ENCODE results near the gene HDHD5. TPM values are rescaled to one million over a fixed set of nuclear protein-coding genes. Genes with fewer than 3 reads are reported as not detected.

HDHD5 gene
- total and polyA plus RNA-seq, 2 of the 13 experiments (the other 11 are each of a cell fraction or from before 2014, with no cell fraction given): not detected

DNA sequence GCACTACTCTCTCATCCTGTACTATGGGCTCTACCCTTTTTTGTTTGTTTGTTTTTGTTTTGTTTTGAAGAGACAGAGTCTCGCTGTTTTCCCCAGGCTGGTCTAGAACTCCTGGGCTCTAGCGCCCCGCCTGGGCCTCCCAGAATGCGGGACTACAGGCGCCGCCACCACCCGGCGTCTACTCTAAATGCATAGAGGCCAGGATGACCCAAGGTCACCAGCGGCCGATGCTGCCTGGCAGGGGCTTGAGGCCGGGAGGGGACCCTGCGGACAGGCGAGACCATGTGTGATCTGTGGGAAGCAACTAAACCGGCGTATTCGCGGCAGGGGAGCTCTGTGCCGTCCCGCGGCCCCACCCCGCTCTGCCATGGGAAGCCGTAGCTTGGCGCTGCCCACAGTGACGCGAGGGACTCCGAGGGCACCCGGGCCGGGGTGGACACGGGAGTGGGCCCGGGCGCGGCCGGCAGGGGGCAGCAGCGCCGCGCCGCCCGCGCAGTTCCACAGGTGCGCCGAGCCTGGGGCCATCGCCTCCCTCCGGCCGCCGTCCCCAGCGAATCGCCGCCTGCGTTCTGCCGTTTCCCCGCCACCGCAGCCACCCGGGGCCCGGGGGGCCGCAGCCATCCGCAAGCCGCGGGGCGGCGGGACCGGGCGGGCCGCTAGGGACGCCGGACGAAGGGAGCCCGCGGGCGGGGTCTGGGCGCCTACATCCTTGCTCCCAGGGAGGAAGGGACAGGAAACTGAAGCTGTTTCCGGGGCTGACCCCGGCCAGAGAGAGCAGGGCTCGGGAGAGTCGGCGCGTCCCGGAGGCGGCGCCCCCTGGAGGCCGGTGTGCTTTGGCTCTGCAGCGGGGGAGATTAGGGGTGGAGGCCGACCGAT lies 12.3 kb upstream of the HDHD5 start (continued):
- TF ChIP-seq, protein P1, sequence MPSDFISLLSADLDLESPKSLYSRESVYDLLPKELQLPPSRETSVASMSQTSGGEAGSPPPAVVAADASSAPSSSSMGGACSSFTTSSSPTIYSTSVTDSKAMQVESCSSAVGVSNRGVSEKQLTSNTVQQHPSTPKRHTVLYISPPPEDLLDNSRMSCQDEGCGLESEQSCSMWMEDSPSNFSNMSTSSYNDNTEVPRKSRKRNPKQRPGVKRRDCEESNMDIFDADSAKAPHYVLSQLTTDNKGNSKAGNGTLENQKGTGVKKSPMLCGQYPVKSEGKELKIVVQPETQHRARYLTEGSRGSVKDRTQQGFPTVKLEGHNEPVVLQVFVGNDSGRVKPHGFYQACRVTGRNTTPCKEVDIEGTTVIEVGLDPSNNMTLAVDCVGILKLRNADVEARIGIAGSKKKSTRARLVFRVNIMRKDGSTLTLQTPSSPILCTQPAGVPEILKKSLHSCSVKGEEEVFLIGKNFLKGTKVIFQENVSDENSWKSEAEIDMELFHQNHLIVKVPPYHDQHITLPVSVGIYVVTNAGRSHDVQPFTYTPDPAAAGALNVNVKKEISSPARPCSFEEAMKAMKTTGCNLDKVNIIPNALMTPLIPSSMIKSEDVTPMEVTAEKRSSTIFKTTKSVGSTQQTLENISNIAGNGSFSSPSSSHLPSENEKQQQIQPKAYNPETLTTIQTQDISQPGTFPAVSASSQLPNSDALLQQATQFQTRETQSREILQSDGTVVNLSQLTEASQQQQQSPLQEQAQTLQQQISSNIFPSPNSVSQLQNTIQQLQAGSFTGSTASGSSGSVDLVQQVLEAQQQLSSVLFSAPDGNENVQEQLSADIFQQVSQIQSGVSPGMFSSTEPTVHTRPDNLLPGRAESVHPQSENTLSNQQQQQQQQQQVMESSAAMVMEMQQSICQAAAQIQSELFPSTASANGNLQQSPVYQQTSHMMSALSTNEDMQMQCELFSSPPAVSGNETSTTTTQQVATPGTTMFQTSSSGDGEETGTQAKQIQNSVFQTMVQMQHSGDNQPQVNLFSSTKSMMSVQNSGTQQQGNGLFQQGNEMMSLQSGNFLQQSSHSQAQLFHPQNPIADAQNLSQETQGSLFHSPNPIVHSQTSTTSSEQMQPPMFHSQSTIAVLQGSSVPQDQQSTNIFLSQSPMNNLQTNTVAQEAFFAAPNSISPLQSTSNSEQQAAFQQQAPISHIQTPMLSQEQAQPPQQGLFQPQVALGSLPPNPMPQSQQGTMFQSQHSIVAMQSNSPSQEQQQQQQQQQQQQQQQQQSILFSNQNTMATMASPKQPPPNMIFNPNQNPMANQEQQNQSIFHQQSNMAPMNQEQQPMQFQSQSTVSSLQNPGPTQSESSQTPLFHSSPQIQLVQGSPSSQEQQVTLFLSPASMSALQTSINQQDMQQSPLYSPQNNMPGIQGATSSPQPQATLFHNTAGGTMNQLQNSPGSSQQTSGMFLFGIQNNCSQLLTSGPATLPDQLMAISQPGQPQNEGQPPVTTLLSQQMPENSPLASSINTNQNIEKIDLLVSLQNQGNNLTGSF (CRISPR knock-in tag; IDR thresholded peaks at IDR 0.05): no peak
- TF ChIP-seq ATRX (CRISPR knock-in tag; IDR thresholded peaks at IDR 0.05; ENCODE audit: borderline replicate concordance) (no peak), ZC3H13 (CRISPR knock-in tag; IDR thresholded peaks at IDR 0.05) (no peak), AGO2 (optimal IDR thresholded peaks at IDR 0.05; ENCODE audit: low read depth, low read length) (no peak), POLR2AphosphoS2 (IDR thresholded peaks at IDR 0.05; ENCODE audit: low read depth, low read length) (no peak), ZNF562 (CRISPR knock-in tag; IDR thresholded peaks at IDR 0.05; ENCODE audit: borderline replicate concordance) (no peak), ZNF841 (CRISPR knock-in tag; IDR thresholded peaks at IDR 0.05; ENCODE audit: borderline replicate concordance) (no peak), SOX5 (CRISPR knock-in tag; IDR thresholded peaks at IDR 0.05; ENCODE audit: borderline replicate concordance) (no peak), ZSCAN30 (CRISPR knock-in tag; IDR thresholded peaks at IDR 0.05) (no peak), ISL2 (CRISPR knock-in tag; IDR thresholded peaks at IDR 0.05) (0 out of 2 replicates have a peak, but pooled peaks have one; percentile 12), ZFP82 (CRISPR knock-in tag; IDR thresholded peaks at IDR 0.05; ENCODE audit: borderline replicate concordance) (no peak), ZNF737 (CRISPR knock-in tag; IDR thresholded peaks at IDR 0.05; ENCODE audit: borderline replicate concordance) (no peak), ZNF749 (CRISPR knock-in tag; IDR thresholded peaks at IDR 0.05; ENCODE audit: borderline replicate concordance) (no peak), IRF2 (CRISPR knock-in tag; IDR thresholded peaks at IDR 0.05) (no peak)
- TF ChIP-seq, protein P2, sequence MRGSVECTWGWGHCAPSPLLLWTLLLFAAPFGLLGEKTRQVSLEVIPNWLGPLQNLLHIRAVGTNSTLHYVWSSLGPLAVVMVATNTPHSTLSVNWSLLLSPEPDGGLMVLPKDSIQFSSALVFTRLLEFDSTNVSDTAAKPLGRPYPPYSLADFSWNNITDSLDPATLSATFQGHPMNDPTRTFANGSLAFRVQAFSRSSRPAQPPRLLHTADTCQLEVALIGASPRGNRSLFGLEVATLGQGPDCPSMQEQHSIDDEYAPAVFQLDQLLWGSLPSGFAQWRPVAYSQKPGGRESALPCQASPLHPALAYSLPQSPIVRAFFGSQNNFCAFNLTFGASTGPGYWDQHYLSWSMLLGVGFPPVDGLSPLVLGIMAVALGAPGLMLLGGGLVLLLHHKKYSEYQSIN (CRISPR knock-in tag; IDR thresholded peaks at IDR 0.05; ENCODE audit: borderline replicate concordance): no peak
- TF ChIP-seq, protein P3, sequence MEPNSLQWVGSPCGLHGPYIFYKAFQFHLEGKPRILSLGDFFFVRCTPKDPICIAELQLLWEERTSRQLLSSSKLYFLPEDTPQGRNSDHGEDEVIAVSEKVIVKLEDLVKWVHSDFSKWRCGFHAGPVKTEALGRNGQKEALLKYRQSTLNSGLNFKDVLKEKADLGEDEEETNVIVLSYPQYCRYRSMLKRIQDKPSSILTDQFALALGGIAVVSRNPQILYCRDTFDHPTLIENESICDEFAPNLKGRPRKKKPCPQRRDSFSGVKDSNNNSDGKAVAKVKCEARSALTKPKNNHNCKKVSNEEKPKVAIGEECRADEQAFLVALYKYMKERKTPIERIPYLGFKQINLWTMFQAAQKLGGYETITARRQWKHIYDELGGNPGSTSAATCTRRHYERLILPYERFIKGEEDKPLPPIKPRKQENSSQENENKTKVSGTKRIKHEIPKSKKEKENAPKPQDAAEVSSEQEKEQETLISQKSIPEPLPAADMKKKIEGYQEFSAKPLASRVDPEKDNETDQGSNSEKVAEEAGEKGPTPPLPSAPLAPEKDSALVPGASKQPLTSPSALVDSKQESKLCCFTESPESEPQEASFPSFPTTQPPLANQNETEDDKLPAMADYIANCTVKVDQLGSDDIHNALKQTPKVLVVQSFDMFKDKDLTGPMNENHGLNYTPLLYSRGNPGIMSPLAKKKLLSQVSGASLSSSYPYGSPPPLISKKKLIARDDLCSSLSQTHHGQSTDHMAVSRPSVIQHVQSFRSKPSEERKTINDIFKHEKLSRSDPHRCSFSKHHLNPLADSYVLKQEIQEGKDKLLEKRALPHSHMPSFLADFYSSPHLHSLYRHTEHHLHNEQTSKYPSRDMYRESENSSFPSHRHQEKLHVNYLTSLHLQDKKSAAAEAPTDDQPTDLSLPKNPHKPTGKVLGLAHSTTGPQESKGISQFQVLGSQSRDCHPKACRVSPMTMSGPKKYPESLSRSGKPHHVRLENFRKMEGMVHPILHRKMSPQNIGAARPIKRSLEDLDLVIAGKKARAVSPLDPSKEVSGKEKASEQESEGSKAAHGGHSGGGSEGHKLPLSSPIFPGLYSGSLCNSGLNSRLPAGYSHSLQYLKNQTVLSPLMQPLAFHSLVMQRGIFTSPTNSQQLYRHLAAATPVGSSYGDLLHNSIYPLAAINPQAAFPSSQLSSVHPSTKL (CRISPR knock-in tag; IDR thresholded peaks at IDR 0.05): no peak
- TF ChIP-seq, protein P4, sequence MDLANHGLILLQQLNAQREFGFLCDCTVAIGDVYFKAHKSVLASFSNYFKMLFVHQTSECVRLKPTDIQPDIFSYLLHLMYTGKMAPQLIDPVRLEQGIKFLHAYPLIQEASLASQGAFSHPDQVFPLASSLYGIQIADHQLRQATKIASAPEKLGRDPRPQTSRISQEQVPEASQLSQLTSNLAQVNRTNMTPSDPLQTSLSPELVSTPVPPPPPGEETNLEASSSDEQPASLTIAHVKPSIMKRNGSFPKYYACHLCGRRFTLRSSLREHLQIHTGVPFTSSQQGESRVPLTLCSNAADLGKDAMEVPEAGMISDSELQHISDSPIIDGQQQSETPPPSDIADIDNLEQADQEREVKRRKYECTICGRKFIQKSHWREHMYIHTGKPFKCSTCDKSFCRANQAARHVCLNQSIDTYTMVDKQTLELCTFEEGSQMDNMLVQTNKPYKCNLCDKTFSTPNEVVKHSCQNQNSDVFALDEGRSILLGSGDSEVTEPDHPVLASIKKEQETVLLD (CRISPR knock-in tag; IDR thresholded peaks at IDR 0.05; ENCODE audit: low read depth): no peak

All from HepG2 (cell line).